Measurements from ENCODE around the gene SPATS2L.

- no peak for TF ChIP-seq CTCF (IDR thresholded peaks at IDR 0.05; ENCODE audit: insufficient read depth, low read depth, low read length)
- TF ChIP-seq EZH2 (IDR thresholded peaks at IDR 0.05; ENCODE audit: insufficient read depth, low read length), result no peak
Observed at GRCh38 chr2:200426754-200427153, 120.3 kb downstream of the SPATS2L start.
